GM12801 (cell line): ENCODE measurements around the gene B3GALT6.

Source experiments
- CTCF ChIP-seq: IDR thresholded peaks from one replicate; pipeline ENCODE4 v1.5.1; 2011; ENCODE audit warnings: control low read depth; ENCODE audit not compliant: insufficient read length; ENCODE audit errors: extremely low read depth

The B3GALT6 gene

GRCh38 chr1:1199141-1199960 lies 32.7 kb upstream of the B3GALT6 start:
- no peak for TF ChIP-seq CTCF

DNA sequence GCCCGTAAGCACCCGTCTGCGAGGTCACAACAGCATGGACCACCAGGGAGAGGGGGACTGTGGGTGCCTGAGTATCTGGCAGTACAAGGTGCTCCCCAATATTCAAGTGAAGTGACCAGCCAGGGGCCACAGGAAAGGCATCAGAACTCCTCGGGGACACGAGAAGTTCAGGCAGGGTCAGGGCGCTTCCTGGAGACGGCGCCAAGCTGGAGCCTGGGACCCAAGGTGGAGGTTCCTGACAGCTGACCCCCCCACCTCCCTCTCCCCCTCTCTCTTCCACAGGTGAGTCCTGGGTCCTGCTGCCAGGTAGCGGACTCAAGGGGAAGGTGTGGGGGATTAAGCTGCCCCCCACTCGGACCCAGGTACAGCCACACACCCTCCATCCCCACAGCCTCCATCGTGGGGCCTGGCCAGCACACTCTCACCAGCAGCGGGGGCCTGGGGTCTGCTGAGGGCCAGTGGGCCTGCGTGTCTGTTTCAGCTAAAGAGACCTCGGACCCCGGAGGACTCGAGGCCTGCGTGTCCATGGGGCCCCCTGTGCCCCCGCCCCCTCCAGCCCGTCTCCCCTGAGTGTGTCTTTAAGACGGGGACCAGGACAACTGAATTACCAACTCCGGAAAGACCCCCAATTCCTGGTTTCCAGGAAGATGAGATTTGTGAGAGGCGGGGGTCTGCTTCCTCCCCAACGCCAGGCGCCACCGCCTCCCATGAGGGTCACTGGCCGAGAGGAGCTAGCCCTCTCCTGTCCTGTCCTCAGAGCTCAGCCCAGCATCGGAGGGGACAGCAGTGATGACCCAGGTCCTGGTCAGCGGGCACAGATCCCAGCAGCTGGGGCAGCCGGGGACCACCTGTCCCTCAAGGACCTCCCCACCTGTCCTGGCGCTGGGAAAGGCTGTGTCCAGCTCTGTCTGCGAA lies 31.8 kb upstream of the B3GALT6 start:
- TF ChIP-seq CTCF: no peak

DNA sequence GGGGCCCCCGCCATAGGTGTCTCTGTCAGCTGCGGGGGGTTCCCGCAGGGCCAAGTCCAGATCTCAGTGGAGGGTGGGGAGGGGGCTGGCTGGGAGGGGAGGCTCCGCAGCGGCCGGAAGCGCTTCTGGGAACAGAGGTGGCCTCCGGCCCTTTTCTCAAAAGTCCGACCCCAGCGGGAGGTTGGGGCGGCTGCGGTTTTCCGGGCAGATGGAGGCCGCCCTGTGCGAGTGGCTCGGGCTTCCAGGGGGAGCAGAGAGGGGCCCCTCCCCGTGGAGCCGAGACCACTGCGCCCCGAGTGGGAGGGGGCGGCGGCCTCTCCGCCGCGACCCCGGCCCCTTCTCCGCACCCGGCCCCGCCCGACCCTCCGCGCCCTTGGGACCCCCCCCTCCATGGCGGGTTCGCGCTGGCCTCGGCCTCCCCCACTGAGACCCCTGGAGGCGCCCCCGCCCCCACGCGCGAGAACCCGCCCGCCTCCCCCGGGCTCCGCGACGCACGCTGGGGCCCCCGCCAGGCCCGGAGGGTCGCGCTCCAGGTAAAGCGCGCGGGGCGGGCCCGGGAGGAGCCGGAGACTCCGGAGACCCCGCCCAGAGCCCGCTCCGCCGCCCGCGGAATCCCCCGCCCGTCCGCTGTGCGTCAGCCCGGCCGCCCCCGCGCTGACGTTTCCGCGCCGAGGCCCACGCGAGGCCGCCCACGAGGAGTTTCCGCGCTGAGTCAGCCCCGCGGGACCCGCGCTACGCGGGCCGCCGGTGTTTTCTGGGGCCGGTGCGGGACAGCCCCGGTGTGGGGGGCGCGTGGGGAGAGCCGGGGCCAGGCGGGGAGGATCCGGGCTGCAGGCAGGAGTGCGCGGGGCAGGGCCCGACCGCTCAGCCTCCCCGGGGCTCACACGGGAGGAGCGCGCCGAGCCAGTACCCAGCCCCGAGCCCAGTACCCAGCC lies 30.9 kb upstream of the B3GALT6 start:
- no peak for TF ChIP-seq CTCF

GRCh38 chr1:1202831-1203560 lies 29.0 kb upstream of the B3GALT6 start:
- no peak for TF ChIP-seq CTCF

DNA sequence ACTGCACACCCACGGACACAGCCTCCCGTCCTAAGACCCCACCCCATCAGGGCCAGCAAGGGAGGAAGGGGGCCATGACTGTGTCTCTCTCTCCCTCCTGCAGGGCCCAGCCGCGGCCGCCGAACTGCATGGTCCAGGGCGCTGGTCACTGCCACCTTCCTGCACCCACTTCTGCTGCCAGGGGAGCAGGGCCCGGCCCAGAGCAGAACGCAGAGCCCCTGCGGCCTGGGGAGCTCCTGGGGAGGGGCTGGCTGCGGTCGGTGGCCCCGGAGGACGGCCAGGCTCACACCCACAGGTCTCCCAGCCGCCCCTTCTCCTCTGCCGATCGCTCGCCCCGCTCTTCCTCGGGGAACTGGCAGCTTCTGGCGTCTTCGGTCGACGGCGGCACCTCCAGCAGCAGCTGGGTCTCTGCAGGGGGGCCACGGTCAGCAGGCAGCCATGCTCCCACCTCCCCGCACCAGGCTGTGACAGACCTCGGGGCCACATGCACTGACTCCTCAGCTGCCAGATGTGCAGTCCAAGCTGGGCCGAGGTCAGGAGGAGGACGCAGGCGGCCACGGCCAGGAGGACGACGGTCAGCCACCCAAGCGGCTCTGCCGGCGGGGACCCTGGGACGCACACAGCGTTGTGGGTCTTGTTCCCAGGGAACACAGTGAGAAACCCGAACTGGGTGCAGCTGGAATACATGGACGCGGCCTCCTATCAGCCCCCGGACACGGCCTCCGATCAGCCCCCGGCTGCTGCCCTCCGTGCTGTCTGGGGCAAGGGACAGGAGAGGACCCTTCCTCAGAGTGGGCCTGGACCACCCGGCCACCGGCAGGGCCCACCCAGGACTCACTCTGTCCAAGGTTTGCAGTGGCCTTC lies 28.2 kb upstream of the B3GALT6 start:
- no peak for TF ChIP-seq CTCF

GRCh38 chr1:1204425-1204920 lies 27.6 kb upstream of the B3GALT6 start:
- TF ChIP-seq CTCF: no peak
